Hepatocyte (in vitro differentiated cells): Measurements from ENCODE around the gene SLC25A21. TPM values are rescaled to one million over a fixed set of nuclear protein-coding genes. Genes with fewer than 3 reads are reported as not detected.

ENCODE experiments used
- DNase-seq: peaks from one replicate; pipeline ENCODE4 v3.0.0-alpha.2; 2016; ENCODE audit warnings: low spot score
- H2AFZ ChIP-seq: fragments of 200-600 bp; sonication (generic); 2 replicates; pipeline ENCODE4 v1.6.0; 2016; ENCODE audit warnings: antibody characterized with exemption, mild to moderate bottlenecking
- H3K27ac ChIP-seq: fragments of 200-600 bp; sonication (generic); 2 replicates; pipeline ENCODE4 v1.5.1; 2016; ENCODE audit warnings: mild to moderate bottlenecking
- H3K27me3 ChIP-seq: fragments of 200-600 bp; sonication (generic); 2 replicates; pipeline ENCODE4 v1.6.1; 2016
- H3K36me3 ChIP-seq: fragments of 200-600 bp; sonication (generic); replicated peaks from 2 replicates; pipeline ENCODE4 v1.5.1; 2016; ENCODE audit warnings: low read depth; ENCODE audit not compliant: insufficient read depth
- H3K4me1 ChIP-seq: fragments of 200-600 bp; sonication (generic); 2 replicates; pipeline ENCODE4 v1.5.1; 2016; ENCODE audit warnings: mild to moderate bottlenecking, moderate library complexity; ENCODE audit not compliant: insufficient read depth
- H3K4me2 ChIP-seq: fragments of 200-600 bp; sonication (generic); 2 replicates; pipeline ENCODE4 v1.6.0; 2016
- H3K4me3 ChIP-seq: fragments of 200-600 bp; sonication (generic); 2 replicates; pipeline ENCODE4 v1.5.1; 2016; ENCODE audit warnings: mild to moderate bottlenecking
- H3K79me2 ChIP-seq: fragments of 200-600 bp; sonication (generic); 2 replicates; pipeline ENCODE4 v1.6.0; 2017; ENCODE audit warnings: mild to moderate bottlenecking
- H3K9me2 ChIP-seq: fragments of 200-600 bp; sonication (generic); replicated peaks from 2 replicates; pipeline ENCODE4 v1.6.0; 2017; ENCODE audit warnings: mild to moderate bottlenecking; ENCODE audit not compliant: insufficient read depth
- H3K9me3 ChIP-seq: fragments of 200-600 bp; sonication (generic); 2 replicates; pipeline ENCODE4 v1.5.1; 2016; ENCODE audit warnings: low read depth, mild to moderate bottlenecking
- H4K20me1 ChIP-seq: fragments of 200-600 bp; sonication (generic); 2 replicates; pipeline ENCODE4 v1.6.0; 2016; ENCODE audit warnings: mild to moderate bottlenecking; ENCODE audit not compliant: insufficient read depth, poor library complexity, severe bottlenecking
- CTCF ChIP-seq: fragments of 200-600 bp; sonication (generic); IDR thresholded peaks from 2 replicates; pipeline ENCODE4 v1.5.1; 2016; ENCODE audit warnings: antibody characterized with exemption, mild to moderate bottlenecking; ENCODE audit not compliant: poor library complexity
- EZH2 ChIP-seq: fragments of 200-600 bp; sonication (generic); IDR thresholded peaks from 2 replicates; pipeline ENCODE4 v1.6.1; 2016; ENCODE audit warnings: antibody characterized with exemption, mild to moderate bottlenecking, borderline replicate concordance
- EZH2phosphoT487 ChIP-seq: fragments of 200-600 bp; sonication (generic); IDR thresholded peaks from one replicate; pipeline ENCODE4 v1.6.1; 2018; ENCODE audit warnings: antibody characterized with exemption, mild to moderate bottlenecking, low read depth, moderate library complexity; ENCODE audit not compliant: unreplicated experiment, severe bottlenecking
- WGBS: methylation state at CpG from one replicate; pipeline ENCODE4 v1.1.6; 2016; ENCODE audit warnings: low lambda C conversion rate; ENCODE audit errors: missing lambda C conversion rate; 5-methylcytosine and 5-hydroxymethylcytosine counted together
- polyA plus RNA-seq: library from polyadenylated mRNA; unstranded; fragments of >200 nt; fragmentation: Nextera tagmentation; extraction: Ambion mirVana; gene quantifications from 2 replicates; pipeline ENCODE4 v1.2.1, GENCODE V29; 2016
- total RNA-seq: library from RNA; depleted of rRNA; stranded (reverse); fragments of >200 nt; gene quantifications from 2 replicates; pipeline ENCODE4 v1.2.3, GENCODE V29; 2014

SLC25A21 gene
- total and polyA plus RNA-seq, 2 experiments from 2014 or later, result 1.4 to 1.6 TPM

- Histone ChIP-seq H3K4me3 (no peak overlapping the region), H4K20me1 (no peaks in the 10 kb centered on the region), H3K27ac (no peak overlapping the region), H3K4me2 (no peak overlapping the region), H3K36me3 (no peaks in the 10 kb centered on the region), H2AFZ (no peak overlapping the region), H3K27me3 (no peaks in the 10 kb centered on the region), H3K9me2 (no peaks in the 10 kb centered on the region), H3K9me3 (no peaks in the 10 kb centered on the region), H3K4me1 (no peaks in the 10 kb centered on the region), H3K79me2 (no peaks in the 10 kb centered on the region)
- no peak for TF ChIP-seq EZH2phosphoT487
- no peak for TF ChIP-seq EZH2
- TF ChIP-seq CTCF, result no peak
- WGBS, result 79% methylated on average over 5 of the region's 5 CpGs
- DNase-seq, result no peak
Observed at GRCh38 chr14:37045340-37046061, 126.9 kb downstream of the SLC25A21 start.

DNA sequence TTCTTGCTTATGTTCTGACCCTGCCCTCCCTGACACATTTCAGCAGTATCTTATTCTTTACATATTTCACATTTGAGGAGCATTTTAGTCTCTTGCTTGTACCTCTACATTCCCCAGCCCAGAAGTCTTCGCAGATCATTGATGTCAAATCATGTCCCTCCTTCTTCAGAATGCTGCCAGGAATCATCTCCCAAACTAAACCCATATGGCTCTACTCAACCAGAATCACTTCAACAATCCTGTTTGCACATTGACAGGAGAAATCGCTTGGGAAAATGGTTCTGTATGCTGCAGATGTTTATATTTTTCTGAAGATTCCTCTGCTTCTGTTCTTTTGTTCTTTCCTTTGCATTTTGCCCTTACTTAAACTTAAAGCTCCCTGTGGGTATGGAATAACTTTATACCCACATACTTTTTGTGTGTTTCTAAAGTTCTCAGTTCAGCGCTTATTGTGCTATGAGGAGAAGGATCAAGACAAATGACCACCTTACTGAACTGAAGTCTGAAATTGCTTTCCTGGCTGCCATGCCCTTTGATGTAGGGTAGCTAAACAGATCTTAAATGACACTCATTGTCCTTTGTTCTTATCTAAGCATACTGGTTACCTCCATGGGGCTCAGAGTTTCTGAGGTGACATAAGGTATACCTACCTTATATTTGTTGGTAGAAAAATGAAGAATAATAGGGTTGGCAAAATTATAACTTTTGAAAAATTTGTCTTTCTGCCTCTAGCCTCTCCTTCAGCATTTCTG lies 134.6 kb downstream of the SLC25A21 start:
- Histone ChIP-seq H3K79me2 (no peaks in the 10 kb centered on the region), H3K9me2 (no peaks in the 10 kb centered on the region), H3K36me3 (no peaks in the 10 kb centered on the region), H3K4me2 (no peak overlapping the region), H4K20me1 (no peaks in the 10 kb centered on the region), H3K4me1 (no peaks in the 10 kb centered on the region), H3K27ac (no peak overlapping the region), H3K9me3 (no peaks in the 10 kb centered on the region), H2AFZ (no peak overlapping the region), H3K27me3 (no peaks in the 10 kb centered on the region), H3K4me3 (no peak overlapping the region)
- TF ChIP-seq CTCF, result no peak
- no peak for TF ChIP-seq EZH2
- TF ChIP-seq EZH2phosphoT487, result no peak
- 85% methylated on average over 3 of the region's 3 CpGs for WGBS
- DNase-seq, result no peak

DNA sequence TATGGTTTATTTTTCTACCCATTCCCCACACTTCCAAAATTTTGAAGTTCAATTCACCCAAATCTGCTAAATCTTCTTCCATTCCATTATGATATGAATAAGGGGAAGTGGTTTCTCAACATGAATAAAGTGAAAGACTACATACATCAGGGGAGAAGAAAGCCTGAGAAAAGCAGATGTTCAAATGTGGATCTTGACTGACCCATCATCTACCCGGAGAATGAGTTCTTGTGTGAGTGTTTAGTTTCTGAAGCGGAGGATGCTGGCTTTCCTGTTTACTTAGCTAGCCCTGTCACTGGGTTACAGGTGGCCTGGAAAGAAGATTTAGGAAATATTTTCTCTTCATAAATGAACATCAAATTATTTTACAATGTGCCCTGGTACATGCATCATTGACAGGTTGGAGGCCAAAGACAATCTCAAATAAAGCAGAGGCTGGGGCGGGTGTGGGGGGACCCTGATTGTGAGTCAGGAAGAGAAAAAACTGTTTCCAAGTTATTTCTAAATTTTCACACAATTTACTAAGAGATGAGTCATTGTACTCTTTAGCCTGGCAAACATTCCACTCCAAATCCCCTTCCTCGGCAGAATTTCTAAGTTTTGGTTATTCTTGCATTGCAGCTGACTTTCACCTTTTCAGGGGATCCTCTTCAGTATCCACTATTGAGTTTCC lies 135.6 kb downstream of the SLC25A21 start:
- no peak for TF ChIP-seq CTCF
- no peak for TF ChIP-seq EZH2phosphoT487
- TF ChIP-seq EZH2, result no peak
- Histone ChIP-seq H3K36me3 (no peaks in the 10 kb centered on the region), H3K9me2 (no peaks in the 10 kb centered on the region), H3K4me2 (no peak overlapping the region), H3K27ac (no peak overlapping the region), H3K27me3 (no peaks in the 10 kb centered on the region), H3K9me3 (no peaks in the 10 kb centered on the region), H3K4me3 (no peak overlapping the region), H2AFZ (no peak overlapping the region), H4K20me1 (no peaks in the 10 kb centered on the region), H3K4me1 (no peaks in the 10 kb centered on the region), H3K79me2 (no peaks in the 10 kb centered on the region)
- 69% methylated on average over 4 of the region's 4 CpGs for WGBS
- no peak for DNase-seq
